H9 (cell line): Measurements from ENCODE around the gene MPHOSPH8. TPM values are rescaled to one million over a fixed set of nuclear protein-coding genes. Genes with fewer than 3 reads are reported as not detected.
"Not testable (repeated sequence)": the region's sequence is repeated elsewhere in the genome, so short reads cannot be mapped to it uniquely, and the experiment has no call there.

ENCODE experiments used
- DNase-seq: peaks from one replicate; pipeline ENCODE4 v3.0.0-alpha.2; 2017
- H2AFZ ChIP-seq: one replicate; pipeline ENCODE4 v1.6.1; 2013; ENCODE audit warnings: mild to moderate bottlenecking, low read length, control low read depth, moderate library complexity
- H2AK5ac ChIP-seq: 2 replicates; pipeline ENCODE4 v1.6.1; 2013; ENCODE audit warnings: low read length, control low read depth, mixed read lengths; ENCODE audit not compliant: insufficient read length
- H2BK120ac ChIP-seq: one replicate; pipeline ENCODE4 v1.6.1; 2013; ENCODE audit warnings: low read depth, mild to moderate bottlenecking, low read length, control low read depth, inconsistent platforms; ENCODE audit not compliant: poor library complexity, severe bottlenecking
- H2BK12ac ChIP-seq: 2 replicates; pipeline ENCODE4 v1.6.1; 2013; ENCODE audit warnings: low read length, control low read depth, mixed read lengths, low read depth; ENCODE audit not compliant: insufficient read length
- H2BK15ac ChIP-seq: 2 replicates; pipeline ENCODE4 v1.6.1; 2013; ENCODE audit warnings: low read depth, low read length, control low read depth
- H2BK20ac ChIP-seq: one replicate; pipeline ENCODE4 v1.6.1; 2013; ENCODE audit warnings: low read depth, mild to moderate bottlenecking, low read length, control low read depth, inconsistent platforms; ENCODE audit not compliant: poor library complexity, severe bottlenecking
- H2BK5ac ChIP-seq: 2 replicates; pipeline ENCODE4 v1.6.1; 2013; ENCODE audit warnings: low read length, control low read depth, mixed read lengths; ENCODE audit not compliant: insufficient read length
- H3K14ac ChIP-seq: 2 replicates; pipeline ENCODE4 v1.6.1; 2013; ENCODE audit warnings: low read length, control low read depth; ENCODE audit not compliant: insufficient read depth
- H3K18ac ChIP-seq: 2 replicates; pipeline ENCODE4 v1.6.1; 2013; ENCODE audit warnings: low read depth, mild to moderate bottlenecking, mixed read lengths, low read length, control low read depth; ENCODE audit not compliant: insufficient read length
- H3K23ac ChIP-seq: 2 replicates; pipeline ENCODE4 v1.6.1; 2013; ENCODE audit warnings: low read length, control low read depth, mixed read lengths, low read depth; ENCODE audit not compliant: insufficient read length
- H3K23me2 ChIP-seq: 2 replicates; pipeline ENCODE4 v1.6.1; 2013; ENCODE audit warnings: low read depth, mild to moderate bottlenecking, mixed read lengths, low read length, control low read depth; ENCODE audit not compliant: insufficient read length, poor library complexity, severe bottlenecking
- H3K27ac ChIP-seq: 2 replicates; pipeline ENCODE4 v1.5.1; 2013; ENCODE audit warnings: low read length, control low read depth, mixed read lengths, low read depth; ENCODE audit not compliant: insufficient read length
- H3K27me3 ChIP-seq: 2 replicates; pipeline ENCODE4 v1.6.1; 2013; ENCODE audit warnings: low read length, control low read depth, inconsistent platforms; ENCODE audit not compliant: insufficient read depth
- H3K4ac ChIP-seq: 2 replicates; pipeline ENCODE4 v1.6.1; 2013; ENCODE audit warnings: low read depth, mild to moderate bottlenecking, control low read depth, inconsistent platforms, low read length, moderate library complexity
- H3K4me1 ChIP-seq: 2 replicates; pipeline ENCODE4 v1.6.1; 2013; ENCODE audit warnings: low read length, control low read depth, inconsistent platforms; ENCODE audit not compliant: insufficient read depth
- H3K4me2 ChIP-seq: 2 replicates; pipeline ENCODE4 v1.6.1; 2013; ENCODE audit warnings: low read length, control low read depth, mixed read lengths; ENCODE audit not compliant: insufficient read length, insufficient read depth
- H3K56ac ChIP-seq: 2 replicates; pipeline ENCODE4 v1.6.1; 2013; ENCODE audit warnings: low read depth, mild to moderate bottlenecking, mixed read lengths, low read length, control low read depth; ENCODE audit not compliant: insufficient read length
- H3K79me1 ChIP-seq: 2 replicates; pipeline ENCODE4 v1.6.1; 2013; ENCODE audit warnings: low read depth, mild to moderate bottlenecking, moderate library complexity, low read length, control low read depth, inconsistent platforms; ENCODE audit not compliant: insufficient read depth, poor library complexity, severe bottlenecking
- H3K79me2 ChIP-seq: 2 replicates; pipeline ENCODE4 v1.6.1; 2013; ENCODE audit warnings: low read length, control low read depth, inconsistent platforms; ENCODE audit not compliant: insufficient read depth
- H3K9ac ChIP-seq: 2 replicates; pipeline ENCODE4 v1.6.1; 2013; ENCODE audit warnings: low read length, control low read depth, mixed read lengths; ENCODE audit not compliant: insufficient read length; ENCODE audit errors: extremely low read depth
- H3K9me3 ChIP-seq: one replicate; pipeline ENCODE4 v1.6.1; 2013; ENCODE audit warnings: low read depth, low read length, inconsistent platforms; ENCODE audit not compliant: control insufficient read depth
- H3T11ph ChIP-seq: one replicate; pipeline ENCODE4 v1.6.1; 2013; ENCODE audit warnings: mild to moderate bottlenecking, low read length, control low read depth, inconsistent platforms
- H4K20me1 ChIP-seq: one replicate; pipeline ENCODE4 v1.6.1; 2013; ENCODE audit not compliant: control insufficient read depth, insufficient read length, insufficient read depth
- H4K5ac ChIP-seq: 2 replicates; pipeline ENCODE4 v1.6.1; 2013; ENCODE audit warnings: low read depth, mild to moderate bottlenecking, mixed read lengths, low read length, control low read depth; ENCODE audit not compliant: insufficient read length
- H4K8ac ChIP-seq: replicated peaks from 2 replicates; pipeline ENCODE4 v1.6.1; 2013; ENCODE audit warnings: low read length, control low read depth, mixed read lengths, low read depth; ENCODE audit not compliant: insufficient read length
- H4K91ac ChIP-seq: 2 replicates; pipeline ENCODE4 v1.6.1; 2013; ENCODE audit warnings: low read depth, mild to moderate bottlenecking, moderate library complexity, mixed read lengths, low read length, control low read depth; ENCODE audit not compliant: insufficient read length
- H3K27ac Mint-ChIP-seq, 3 experiments: 2 replicates in 2 of 3; 3 replicates in 1 of 3; pipeline ENCODE4 v1.8.0; 2020 to 2021; ENCODE audit warnings: mixed read lengths in 3 of 3, mild to moderate bottlenecking in 1 of 3, moderate library complexity in 1 of 3
- H3K27me3 Mint-ChIP-seq: 2 replicates; pipeline ENCODE4 v1.8.0; 2021; ENCODE audit warnings: low read depth, mild to moderate bottlenecking, moderate library complexity, mixed read lengths
- H3K36me3 Mint-ChIP-seq, 3 experiments: 2 replicates in 2 of 3; 3 replicates in 1 of 3; pipeline ENCODE4 v1.8.0; 2020 to 2021; ENCODE audit warnings: low read depth in 3 of 3, mixed read lengths in 3 of 3; ENCODE audit not compliant: insufficient read depth in 1 of 3
- H3K4me1 Mint-ChIP-seq, 2 experiments: 2 replicates each; pipeline ENCODE4 v1.8.0; 2020; ENCODE audit warnings: mixed read lengths in 2 of 2
- H3K4me3 Mint-ChIP-seq, 2 experiments: 2 replicates in 1 of 2; 3 replicates in 1 of 2; pipeline ENCODE4 v1.8.0; 2020 to 2021; ENCODE audit warnings: mild to moderate bottlenecking in 2 of 2, mixed read lengths in 2 of 2, moderate library complexity in 1 of 2
- H3K9me3 Mint-ChIP-seq, 2 experiments: 2 replicates in 1 of 2; 3 replicates in 1 of 2; pipeline ENCODE4 v1.8.0; 2020; ENCODE audit warnings: mild to moderate bottlenecking in 2 of 2, mixed read lengths in 2 of 2, moderate library complexity in 1 of 2
- CTCF ChIP-seq: fragments of 200-600 bp; sonication (generic); conservative IDR thresholded peaks from 3 replicates; pipeline ENCODE4 v1.8.0; 2021; ENCODE audit warnings: antibody characterized with exemption, mild to moderate bottlenecking
- WGBS: extraction: QIAGEN DNeasy Blood & Tissue Kit; methylation state at CpG from one replicate; pipeline ENCODE4 v1.1.7; 2013; ENCODE audit warnings: missing lambda C conversion rate, low lambda C conversion rate, mixed read lengths; ENCODE audit not compliant: insufficient read length; ENCODE audit errors: extremely low coverage; 5-methylcytosine and 5-hydroxymethylcytosine counted together
- total RNA-seq: library from RNA; stranded (reverse); gene quantifications from 2 replicates; pipeline ENCODE4 v1.2.1, GENCODE V29; 2021

Gene MPHOSPH8
- total RNA-seq, 1 experiment from 2014 or later = 21.1 TPM

DNA sequence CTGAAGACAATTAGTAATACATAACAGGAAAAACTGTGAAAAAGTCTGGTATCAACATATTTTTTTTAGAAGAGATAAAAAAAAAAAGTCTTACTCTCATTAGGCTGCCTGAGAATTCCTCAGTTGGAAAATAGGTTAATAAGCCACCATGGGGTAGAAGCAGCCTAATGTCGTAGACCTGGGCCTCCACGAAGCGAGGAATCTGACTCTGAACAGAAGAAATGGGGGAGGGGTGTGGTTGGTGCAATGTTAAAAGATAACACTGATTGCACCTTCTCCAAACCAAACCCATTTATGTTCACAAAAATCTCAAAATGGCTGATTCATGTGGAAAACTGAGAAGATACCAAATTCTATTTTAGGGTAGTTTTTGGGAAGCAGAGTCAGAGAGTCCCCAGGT lies 62.4 kb downstream of the MPHOSPH8 start:
- no peak overlapping the region for H3K4me2 ChIP-seq
- H3K36me3 Mint-ChIP-seq = peaks cover 9 to 17% (median 13%) of the 10 kb centered on the region in 3 experiments; a peak in 6 of 7 replicates
- H4K20me1 ChIP-seq = no peaks in the 10 kb centered on the region
- H3K14ac ChIP-seq = no peak overlapping the region
- H3K18ac ChIP-seq = no peak overlapping the region
- H2BK15ac ChIP-seq = no peak overlapping the region
- H4K5ac ChIP-seq = no peak overlapping the region
- H3K4me1 ChIP-seq = peaks cover 3% of the 10 kb centered on the region; the same call in 1 of the 2 replicates
- H3K9ac ChIP-seq = no peak overlapping the region
- no peak overlapping the region for H2BK20ac ChIP-seq
- H3K27ac Mint-ChIP-seq = peak overlapping the region in 1 of 3 experiments; percentile 93; a peak in 3 of 7 replicates
- no peaks in the 10 kb centered on the region for H3K27me3 Mint-ChIP-seq
- H2AK5ac ChIP-seq = no peak overlapping the region
- no peak overlapping the region for H2BK12ac ChIP-seq
- no peak overlapping the region for H2BK5ac ChIP-seq
- no peak overlapping the region for H2AFZ ChIP-seq
- H3K79me1 ChIP-seq = no peaks in the 10 kb centered on the region
- peaks cover 46 to 52% of the 10 kb centered on the region in 2 experiments for H3K4me1 Mint-ChIP-seq
- H3K79me2 ChIP-seq = no peaks in the 10 kb centered on the region; the same call in 1 of the 2 replicates
- H3K27me3 ChIP-seq = no peaks in the 10 kb centered on the region
- no peak overlapping the region for H3K23ac ChIP-seq
- no peak overlapping the region for H3K27ac ChIP-seq
- WGBS = no CpG with 5 or more reads among the region's 3 CpGs
- no peaks in the 10 kb centered on the region for H3K23me2 ChIP-seq
- DNase-seq = no peak
- H2BK120ac ChIP-seq = no peak overlapping the region
- no peak overlapping the region; a peak in 1 of 5 replicates for H3K4me3 Mint-ChIP-seq
- H3K4ac ChIP-seq = no peak overlapping the region
- no peak overlapping the region for H4K8ac ChIP-seq
- H3K9me3 Mint-ChIP-seq = no peaks in the 10 kb centered on the region
- H3K9me3 ChIP-seq = no peaks in the 10 kb centered on the region
- no peak overlapping the region for H3K56ac ChIP-seq
- H3T11ph ChIP-seq = no peak overlapping the region
- no peak for TF ChIP-seq CTCF
- no peak overlapping the region for H4K91ac ChIP-seq

- H2BK120ac ChIP-seq, H3K9ac ChIP-seq, H2AK5ac ChIP-seq, H3K56ac ChIP-seq, H4K91ac ChIP-seq, H2AFZ ChIP-seq, H3K23ac ChIP-seq, H3K79me1 ChIP-seq, H3K4me3 Mint-ChIP-seq, H3K9me3 ChIP-seq, H4K8ac ChIP-seq, H3K27me3 Mint-ChIP-seq, DNase-seq, H2BK15ac ChIP-seq, H3K14ac ChIP-seq, H3K9me3 Mint-ChIP-seq, H2BK20ac ChIP-seq, H3K4me1 ChIP-seq, H3K23me2 ChIP-seq, H3K27me3 ChIP-seq, H2BK12ac ChIP-seq, H3K4me2 ChIP-seq, H4K20me1 ChIP-seq, H3T11ph ChIP-seq, H3K79me2 ChIP-seq, H3K27ac ChIP-seq, H3K4ac ChIP-seq, H3K27ac Mint-ChIP-seq, H3K18ac ChIP-seq, H3K36me3 Mint-ChIP-seq, H4K5ac ChIP-seq, H2BK5ac ChIP-seq: not testable (repeated sequence)
- WGBS = no CpG with 5 or more reads among the region's 5 CpGs
- peaks cover 18 to 23% of the 10 kb centered on the region in 2 experiments for H3K4me1 Mint-ChIP-seq
Measured at GRCh38 chr13:19700963-19701362, 67.5 kb downstream of the MPHOSPH8 start.
